GM23248 (cell line): ENCODE measurements around the gene HERC3. TPM values are rescaled to one million over a fixed set of nuclear protein-coding genes. Genes with fewer than 3 reads are reported as not detected.

Experiments used
- DNase-seq: peaks from one replicate; pipeline ENCODE4 v3.0.0-alpha.2; 2015
- H2AFZ ChIP-seq: fragments of 200-600 bp; sonication (generic); 2 replicates; pipeline ENCODE4 v1.6.1; 2016; ENCODE audit warnings: antibody characterized with exemption
- H3F3A ChIP-seq: fragments of 200-600 bp; sonication (generic); 2 replicates; pipeline ENCODE4 v1.6.1; 2016; ENCODE audit warnings: mild to moderate bottlenecking, antibody characterized with exemption, mixed run types; ENCODE audit not compliant: insufficient read depth
- H3K27ac ChIP-seq: fragments of 200-600 bp; sonication (generic); 2 replicates; pipeline ENCODE4 v1.5.1; 2016; ENCODE audit warnings: mild to moderate bottlenecking
- H3K27me3 ChIP-seq: fragments of 200-600 bp; sonication (generic); replicated peaks from 2 replicates; pipeline ENCODE4 v1.6.1; 2016; ENCODE audit warnings: mild to moderate bottlenecking; ENCODE audit not compliant: insufficient read depth
- H3K36me3 ChIP-seq: fragments of 200-600 bp; sonication (generic); 2 replicates; pipeline ENCODE4 v1.6.1; 2016; ENCODE audit warnings: low read depth, mild to moderate bottlenecking
- H3K4me1 ChIP-seq: fragments of 200-600 bp; sonication (generic); 2 replicates; pipeline ENCODE4 v1.6.1; 2016; ENCODE audit warnings: mild to moderate bottlenecking; ENCODE audit not compliant: insufficient read depth
- H3K4me2 ChIP-seq: fragments of 200-600 bp; sonication (generic); one replicate; pipeline ENCODE4 v1.6.1; 2016; ENCODE audit warnings: mild to moderate bottlenecking; ENCODE audit not compliant: unreplicated experiment
- H3K4me3 ChIP-seq: fragments of 200-600 bp; sonication (generic); 2 replicates; pipeline ENCODE4 v1.5.1; 2016; ENCODE audit warnings: mild to moderate bottlenecking
- H3K79me2 ChIP-seq: fragments of 200-600 bp; sonication (generic); 2 replicates; pipeline ENCODE4 v1.6.1; 2016; ENCODE audit warnings: mild to moderate bottlenecking; ENCODE audit not compliant: insufficient read depth
- H3K9ac ChIP-seq: fragments of 200-600 bp; sonication (generic); 2 replicates; pipeline ENCODE4 v1.6.1; 2016; ENCODE audit warnings: mild to moderate bottlenecking
- H3K9me2 ChIP-seq: fragments of 200-600 bp; sonication (generic); 2 replicates; pipeline ENCODE4 v1.6.1; 2016; ENCODE audit warnings: mixed run types, mild to moderate bottlenecking, moderate library complexity; ENCODE audit not compliant: insufficient read depth
- H3K9me3 ChIP-seq: fragments of 200-600 bp; sonication (generic); one replicate; pipeline ENCODE4 v1.6.1; 2017; ENCODE audit warnings: low read depth
- H4K20me1 ChIP-seq: fragments of 200-600 bp; sonication (generic); 2 replicates; pipeline ENCODE4 v1.6.0; 2016; ENCODE audit not compliant: insufficient read depth
- EZH2 ChIP-seq: fragments of 200-600 bp; sonication (generic); IDR thresholded peaks from 2 replicates; pipeline ENCODE4 v1.6.1; 2018; ENCODE audit warnings: antibody characterized with exemption, mild to moderate bottlenecking; ENCODE audit not compliant: insufficient read depth, poor library complexity, severe bottlenecking
- EZH2phosphoT487 ChIP-seq: fragments of 200-600 bp; sonication (generic); IDR thresholded peaks from 2 replicates; pipeline ENCODE4 v1.6.1; 2018; ENCODE audit warnings: antibody characterized with exemption, moderate library complexity, mild to moderate bottlenecking, low read depth; ENCODE audit not compliant: insufficient read depth
- WGBS, 2 experiments: methylation state at CpG; one replicate each; pipeline ENCODE4 v1.1.6; 2015 to 2017; ENCODE audit warnings: low lambda C conversion rate in 2 of 2, low coverage in 1 of 2; ENCODE audit errors: missing lambda C conversion rate in 2 of 2; 5-methylcytosine and 5-hydroxymethylcytosine counted together
- in situ Hi-C: fragments of 300-500 bp; cut with MboI; formaldehyde crosslinking; loops from 2 replicates; pipeline ENCODE4 v1.15.0; 2020
- polyA plus RNA-seq: library from polyadenylated mRNA; unstranded; fragments of >200 nt; fragmentation: Nextera tagmentation; extraction: Ambion mirVana; gene quantifications from 2 replicates; pipeline ENCODE4 v1.2.1, GENCODE V29; 2016
- total RNA-seq: library from RNA; depleted of rRNA; stranded (reverse); fragments of >200 nt; shearing (Covaris generic); gene quantifications from 2 replicates; pipeline ENCODE4 v1.2.3, GENCODE V29; 2014

HERC3 gene
- total and polyA plus RNA-seq, 2 experiments from 2014 or later, result 25.8 to 27.6 TPM

DNA sequence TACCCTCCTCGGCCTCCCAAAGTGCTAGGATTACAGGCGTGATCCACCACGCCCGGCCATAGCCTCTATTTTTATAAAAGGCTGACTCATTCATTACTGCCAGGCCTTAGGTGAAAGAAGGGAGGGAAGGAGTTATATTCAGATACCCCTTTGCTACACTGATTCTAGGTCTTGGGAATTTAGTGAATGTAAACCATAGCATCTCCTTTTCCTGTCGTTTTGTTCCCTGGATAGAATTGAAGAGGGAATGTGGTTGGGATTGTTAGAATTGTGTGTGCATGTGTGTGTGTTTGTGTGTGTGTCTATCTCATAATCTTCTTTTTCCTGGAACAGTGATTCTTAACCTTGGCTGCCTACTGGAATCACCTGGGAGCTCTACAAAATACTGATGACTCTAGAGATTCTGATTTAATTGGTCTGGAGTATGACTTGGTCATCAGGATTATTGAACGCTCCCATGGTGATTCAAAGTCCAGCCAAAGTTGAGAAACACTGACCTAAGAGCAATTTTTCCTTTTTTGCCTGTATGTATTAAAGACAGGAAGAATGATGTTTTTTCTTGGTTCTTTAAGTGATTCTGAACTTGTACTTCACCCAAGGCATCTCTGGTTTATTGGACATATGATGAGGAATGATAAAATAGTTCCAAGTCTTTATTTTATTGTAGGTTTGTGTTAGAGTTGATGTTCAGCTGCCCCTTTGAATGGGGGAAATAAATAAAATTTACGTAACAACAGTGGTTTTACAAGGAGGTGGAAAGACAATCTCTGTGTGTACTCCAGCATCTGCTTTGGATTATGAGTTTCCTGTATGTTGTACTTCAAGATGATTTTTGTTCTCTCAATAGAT is 68.4 kb downstream of the HERC3 start:
- in situ Hi-C loops, result no loop called here
- Histone ChIP-seq H3K27me3 (no peaks in the 10 kb centered on the region), H3K9me3 (no peaks in the 10 kb centered on the region), H2AFZ (no peak overlapping the region), H3K36me3 (peaks cover 7% of the 10 kb centered on the region), H3K9me2 (no peaks in the 10 kb centered on the region), H3K4me2 (peak overlapping the region; percentile 58), H3K79me2 (peaks cover 19% of the 10 kb centered on the region; the same call in 1 of the 2 replicates), H3K27ac (peak overlapping the region; percentile 95), H3K4me3 (0 out of 2 replicates have a peak overlapping the region, but pooled peaks have one; percentile 24), H3K4me1 (peaks cover 63% of the 10 kb centered on the region), H3F3A (peaks cover 58% of the 10 kb centered on the region), H4K20me1 (no peaks in the 10 kb centered on the region), H3K9ac (peak overlapping the region; percentile 72)
- peak; percentile 79 for DNase-seq
- 51 to 58% methylated on average over 7 of the region's 7 CpGs for WGBS, 2 experiments
- TF ChIP-seq EZH2, result no peak
- TF ChIP-seq EZH2phosphoT487, result no peak

DNA sequence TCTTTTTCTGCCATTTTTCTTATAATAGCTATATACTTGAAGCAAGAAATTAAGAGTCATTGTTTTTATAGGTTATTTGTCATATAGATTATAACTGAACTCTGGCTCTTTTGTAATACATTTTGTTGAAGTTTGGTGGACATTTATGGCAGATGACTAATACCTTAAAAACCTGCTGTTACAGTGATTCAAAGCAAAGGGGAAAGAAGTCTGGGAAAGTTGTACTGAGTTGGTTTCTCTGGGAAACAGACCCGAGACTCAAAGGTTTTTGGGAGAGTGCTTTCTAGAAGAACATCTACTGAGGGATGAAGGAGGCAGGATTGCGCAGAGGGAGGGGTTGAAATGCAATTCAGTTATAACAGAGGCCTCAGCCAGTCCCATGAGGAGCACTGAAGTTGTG is 69.5 kb downstream of the HERC3 start:
- in situ Hi-C loops, result no loop called here
- 35 to 39% methylated on average over 2 of the region's 2 CpGs for WGBS, 2 experiments
- TF ChIP-seq EZH2phosphoT487 (no peak), EZH2 (no peak)
- no peak overlapping the region for H2AFZ ChIP-seq
- H4K20me1 ChIP-seq, result no peaks in the 10 kb centered on the region
- peaks cover 19% of the 10 kb centered on the region; the same call in 1 of the 2 replicates for H3K79me2 ChIP-seq
- H3K9me3 ChIP-seq, result no peaks in the 10 kb centered on the region
- H3F3A ChIP-seq, result peaks cover 58% of the 10 kb centered on the region
- peak; percentile 87 for DNase-seq
- peak overlapping the region; percentile 58 for H3K4me2 ChIP-seq
- no peaks in the 10 kb centered on the region for H3K9me2 ChIP-seq
- H3K36me3 ChIP-seq, result peaks cover under 1% of the 10 kb centered on the region; the same call in 1 of the 2 replicates
- H3K4me3 ChIP-seq, result peak overlapping the region; percentile 24; the same call in 1 of the 2 replicates
- no peaks in the 10 kb centered on the region for H3K27me3 ChIP-seq
- peaks cover 64% of the 10 kb centered on the region for H3K4me1 ChIP-seq
- peak overlapping the region; percentile 95 for H3K27ac ChIP-seq
- H3K9ac ChIP-seq, result peak overlapping the region; percentile 72

DNA sequence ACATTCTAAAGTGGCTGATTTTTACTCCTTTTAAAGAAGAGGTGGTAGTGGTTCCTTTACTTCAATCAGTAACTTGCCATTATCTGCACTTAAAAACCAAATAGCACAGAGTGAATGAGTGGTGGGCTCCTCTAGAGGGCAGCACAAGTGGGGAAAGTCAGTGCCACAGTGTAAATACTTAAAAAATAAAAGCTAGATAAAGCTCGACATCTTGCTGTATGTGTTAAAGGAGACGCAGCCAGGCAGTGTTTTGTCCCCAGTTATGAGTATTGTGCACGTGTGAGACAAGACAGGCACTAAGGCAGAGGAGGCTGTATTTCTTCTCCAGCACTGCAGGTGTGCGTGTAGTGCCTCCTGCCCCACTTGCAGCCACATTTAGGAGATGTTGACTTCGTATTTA is 80.7 kb downstream of the HERC3 start:
- 60 to 62% methylated on average over 5 of the region's 5 CpGs for WGBS, 2 experiments
- H4K20me1 ChIP-seq, result no peaks in the 10 kb centered on the region
- H3F3A ChIP-seq, result peaks cover 15% of the 10 kb centered on the region
- H3K36me3 ChIP-seq, result peaks cover 10% of the 10 kb centered on the region
- in situ Hi-C loops, result no loop called here
- no peak overlapping the region for H2AFZ ChIP-seq
- H3K27me3 ChIP-seq, result no peaks in the 10 kb centered on the region
- H3K4me3 ChIP-seq, result no peak overlapping the region
- no peak for TF ChIP-seq EZH2
- no peak for TF ChIP-seq EZH2phosphoT487
- no peak overlapping the region for H3K27ac ChIP-seq
- no peaks in the 10 kb centered on the region for H3K9me2 ChIP-seq
- no peak overlapping the region for H3K9ac ChIP-seq
- no peak overlapping the region for H3K4me2 ChIP-seq
- peak; percentile 54 for DNase-seq
- no peaks in the 10 kb centered on the region for H3K9me3 ChIP-seq
- peaks cover 18% of the 10 kb centered on the region for H3K4me1 ChIP-seq
- H3K79me2 ChIP-seq, result no peaks in the 10 kb centered on the region

DNA sequence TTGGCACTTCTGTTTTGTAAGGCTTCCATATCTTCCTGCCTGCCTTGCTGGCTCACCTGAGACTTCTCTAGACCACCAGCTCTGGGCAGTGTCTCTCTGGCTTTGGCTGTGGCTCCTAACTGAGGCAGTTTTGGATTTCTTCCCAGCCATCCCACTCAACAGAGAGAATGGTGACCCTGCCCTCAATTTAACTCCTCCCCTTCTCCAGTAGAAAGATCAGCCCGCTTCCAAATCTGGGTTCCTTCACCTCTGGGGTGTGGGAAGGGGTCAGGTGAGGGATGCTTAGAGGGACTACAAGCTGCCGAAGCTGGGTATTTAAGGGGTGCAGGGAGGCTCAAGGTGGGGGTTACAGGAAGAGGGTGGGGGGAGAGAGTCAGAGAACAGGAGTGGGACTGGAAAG is 81.6 kb downstream of the HERC3 start:
- peaks cover 17% of the 10 kb centered on the region for H3K36me3 ChIP-seq
- no peak for DNase-seq
- TF ChIP-seq EZH2phosphoT487, result no peak
- no peak for TF ChIP-seq EZH2
- no peaks in the 10 kb centered on the region for H3K27me3 ChIP-seq
- in situ Hi-C loops, result no loop called here
- no peak overlapping the region for H3K4me2 ChIP-seq
- H3K79me2 ChIP-seq, result no peaks in the 10 kb centered on the region
- H3F3A ChIP-seq, result peaks cover 15% of the 10 kb centered on the region
- no peak overlapping the region for H3K4me3 ChIP-seq
- H2AFZ ChIP-seq, result no peak overlapping the region
- H3K4me1 ChIP-seq, result peaks cover 15% of the 10 kb centered on the region
- peak overlapping the region; percentile 18; the same call in 1 of the 2 replicates for H3K27ac ChIP-seq
- no peaks in the 10 kb centered on the region for H3K9me2 ChIP-seq
- H4K20me1 ChIP-seq, result no peaks in the 10 kb centered on the region
- no peak overlapping the region for H3K9ac ChIP-seq
- H3K9me3 ChIP-seq, result no peaks in the 10 kb centered on the region
- WGBS, 2 experiments, result 92 to 94% methylated on average over 2 of the region's 2 CpGs
